Endothelial cell (in vitro differentiated cells): ENCODE results near the gene USP2. TPM values are rescaled to one million over a fixed set of nuclear protein-coding genes. Genes with fewer than 3 reads are reported as not detected.

Experiments used
- DNase-seq: peaks from one replicate; pipeline ENCODE4 v3.0.0; 2021; ENCODE audit warnings: low spot score
- H3K27ac Mint-ChIP-seq: one replicate; pipeline ENCODE4 v1.8.0; 2021; ENCODE audit warnings: mixed read lengths, inconsistent platforms; ENCODE audit not compliant: unreplicated experiment
- H3K27me3 Mint-ChIP-seq: one replicate; pipeline ENCODE4 v1.8.0; 2021; ENCODE audit warnings: mild to moderate bottlenecking, moderate library complexity, mixed read lengths, inconsistent platforms; ENCODE audit not compliant: unreplicated experiment
- H3K36me3 Mint-ChIP-seq: one replicate; pipeline ENCODE4 v1.8.0; 2021; ENCODE audit warnings: mild to moderate bottlenecking, low read depth, mixed read lengths, inconsistent platforms; ENCODE audit not compliant: unreplicated experiment
- H3K4me1 Mint-ChIP-seq: one replicate; pipeline ENCODE4 v1.8.0; 2021; ENCODE audit warnings: mild to moderate bottlenecking, mixed read lengths, inconsistent platforms; ENCODE audit not compliant: unreplicated experiment
- H3K4me3 Mint-ChIP-seq: one replicate; pipeline ENCODE4 v1.8.0; 2021; ENCODE audit warnings: mild to moderate bottlenecking, mixed read lengths, inconsistent platforms; ENCODE audit not compliant: unreplicated experiment
- H3K9me3 Mint-ChIP-seq: one replicate; pipeline ENCODE4 v1.8.0; 2021; ENCODE audit warnings: mixed read lengths, inconsistent platforms; ENCODE audit not compliant: unreplicated experiment
- total RNA-seq: library from RNA; stranded (reverse); fragmentation: NEBNext Ultra II Directional; extraction: Animal tissue kit (Norgen Biotek cat#: 25700); gene quantifications from one replicate; pipeline ENCODE4 v1.2.1, GENCODE V29; 2021; ENCODE audit not compliant: unreplicated experiment
- TF ChIP-seq, protein P1 (sequence below): fragments of 200-600 bp; sonication (generic); IDR thresholded peaks from one replicate; pipeline ENCODE4 v1.5.0; 2021; ENCODE audit warnings: antibody characterized with exemption; ENCODE audit not compliant: unreplicated experiment

USP2 gene
- total RNA-seq, 1 donor from 2014 or later, result 1.5 TPM

DNA sequence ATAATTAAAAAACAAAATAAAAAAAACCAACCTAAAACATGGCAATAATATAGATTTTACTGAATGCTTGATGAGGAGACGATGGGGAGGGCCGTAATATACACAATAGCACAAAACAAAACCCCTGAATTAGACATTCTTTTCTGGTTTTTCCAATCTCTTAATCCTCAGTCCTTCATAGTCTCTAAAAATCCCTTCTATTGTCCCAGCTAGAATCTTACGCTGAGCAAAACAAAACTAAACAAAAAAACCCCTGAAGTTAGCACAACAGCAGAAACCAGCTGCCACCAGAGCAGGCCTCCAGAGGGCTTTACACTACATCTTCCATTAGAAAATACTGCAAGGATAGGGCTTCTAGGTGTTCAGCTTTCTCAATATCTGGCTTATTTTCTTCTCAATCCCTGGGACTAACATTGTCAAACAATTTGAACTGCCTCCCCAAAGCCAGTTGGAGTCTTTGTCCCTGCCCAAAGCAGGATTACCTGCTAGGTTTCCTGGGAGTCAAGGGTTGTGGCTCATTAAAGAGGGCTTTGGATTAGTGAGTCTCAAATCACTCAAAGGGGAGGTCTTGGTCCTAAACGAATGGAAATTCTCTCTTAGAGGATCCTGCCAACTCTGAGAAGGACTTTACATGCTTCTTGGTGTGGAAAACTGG is 49.3 kb downstream of the USP2 start:
- Mint-ChIP-seq H3K4me1 (peaks cover 19% of the 10 kb centered on the region), H3K27ac (no peak overlapping the region), H3K9me3 (no peaks in the 10 kb centered on the region), H3K27me3 (no peaks in the 10 kb centered on the region), H3K36me3 (no peaks in the 10 kb centered on the region), H3K4me3 (no peak overlapping the region)
- DNase-seq, result no peak
- TF ChIP-seq, protein P1, sequence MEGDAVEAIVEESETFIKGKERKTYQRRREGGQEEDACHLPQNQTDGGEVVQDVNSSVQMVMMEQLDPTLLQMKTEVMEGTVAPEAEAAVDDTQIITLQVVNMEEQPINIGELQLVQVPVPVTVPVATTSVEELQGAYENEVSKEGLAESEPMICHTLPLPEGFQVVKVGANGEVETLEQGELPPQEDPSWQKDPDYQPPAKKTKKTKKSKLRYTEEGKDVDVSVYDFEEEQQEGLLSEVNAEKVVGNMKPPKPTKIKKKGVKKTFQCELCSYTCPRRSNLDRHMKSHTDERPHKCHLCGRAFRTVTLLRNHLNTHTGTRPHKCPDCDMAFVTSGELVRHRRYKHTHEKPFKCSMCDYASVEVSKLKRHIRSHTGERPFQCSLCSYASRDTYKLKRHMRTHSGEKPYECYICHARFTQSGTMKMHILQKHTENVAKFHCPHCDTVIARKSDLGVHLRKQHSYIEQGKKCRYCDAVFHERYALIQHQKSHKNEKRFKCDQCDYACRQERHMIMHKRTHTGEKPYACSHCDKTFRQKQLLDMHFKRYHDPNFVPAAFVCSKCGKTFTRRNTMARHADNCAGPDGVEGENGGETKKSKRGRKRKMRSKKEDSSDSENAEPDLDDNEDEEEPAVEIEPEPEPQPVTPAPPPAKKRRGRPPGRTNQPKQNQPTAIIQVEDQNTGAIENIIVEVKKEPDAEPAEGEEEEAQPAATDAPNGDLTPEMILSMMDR, result no peak

DNA sequence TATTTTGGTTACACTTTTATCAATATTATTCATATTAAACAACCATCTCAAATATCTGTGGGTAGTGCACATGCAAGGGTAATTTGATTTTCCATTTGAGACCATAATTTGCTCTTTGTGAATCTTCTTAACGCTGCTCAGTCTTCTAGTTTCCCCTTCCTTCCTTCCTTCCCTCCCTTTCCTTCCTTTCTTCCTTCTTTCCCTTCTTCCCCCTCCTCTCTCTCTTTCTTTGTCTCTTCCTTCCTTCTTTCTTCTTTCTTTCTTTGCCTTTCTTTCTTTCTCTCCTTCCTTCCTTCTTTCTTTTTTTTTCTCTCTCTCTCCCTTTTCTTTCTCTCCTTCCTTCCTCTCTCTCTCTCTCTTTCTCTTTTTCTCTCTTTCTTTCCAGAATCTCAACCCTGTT is 51.3 kb downstream of the USP2 start:
- TF ChIP-seq, protein P1, result no peak
- H3K36me3 Mint-ChIP-seq, result no peaks in the 10 kb centered on the region
- no peak overlapping the region for H3K4me3 Mint-ChIP-seq
- no peak for DNase-seq
- H3K27ac Mint-ChIP-seq, result no peak overlapping the region
- H3K9me3 Mint-ChIP-seq, result no peaks in the 10 kb centered on the region
- no peaks in the 10 kb centered on the region for H3K27me3 Mint-ChIP-seq
- peaks cover 7% of the 10 kb centered on the region for H3K4me1 Mint-ChIP-seq

DNA sequence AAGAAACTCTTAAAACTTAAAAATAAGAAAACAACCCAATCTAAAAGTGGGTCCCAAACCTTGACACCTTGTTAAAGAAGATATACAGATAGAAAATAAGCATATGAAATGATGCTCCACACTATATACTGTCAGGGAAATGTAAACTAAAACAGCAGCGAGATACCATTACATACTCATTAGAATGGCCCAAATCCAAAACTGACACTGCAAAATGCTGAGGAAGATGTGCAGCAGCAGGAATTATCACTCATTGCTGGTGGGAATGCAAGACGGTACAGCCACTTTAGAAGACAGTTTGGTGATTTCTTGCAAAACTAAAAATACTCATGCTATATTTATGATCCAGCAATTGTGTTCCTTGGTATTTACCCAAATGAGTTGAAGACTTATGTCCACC is 52.2 kb downstream of the USP2 start:
- Mint-ChIP-seq H3K36me3 (no peaks in the 10 kb centered on the region), H3K27me3 (no peaks in the 10 kb centered on the region), H3K27ac (no peak overlapping the region), H3K4me1 (no peaks in the 10 kb centered on the region), H3K9me3 (no peaks in the 10 kb centered on the region), H3K4me3 (no peak overlapping the region)
- TF ChIP-seq, protein P1, result no peak
- no peak for DNase-seq

DNA sequence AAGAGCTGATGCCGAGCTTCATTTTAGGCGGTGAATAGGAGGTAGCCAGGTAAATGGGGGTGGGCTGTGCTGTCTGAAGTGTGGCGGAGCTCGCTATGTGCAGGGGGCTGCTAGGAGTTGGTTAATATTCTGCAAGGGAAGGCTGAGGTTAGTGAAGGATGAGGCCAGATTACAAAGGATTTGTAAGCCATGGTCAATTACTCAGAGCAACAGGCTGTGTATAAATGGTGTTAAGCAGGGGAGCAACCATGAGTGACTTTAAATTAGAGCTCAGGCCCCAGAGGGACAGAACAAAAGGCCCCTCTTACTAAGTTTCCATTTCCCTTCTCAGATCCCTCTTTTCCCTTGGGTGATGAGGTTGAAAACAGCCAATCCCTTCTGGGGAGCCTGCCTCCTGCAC is 57.3 kb downstream of the USP2 start:
- Mint-ChIP-seq H3K9me3 (no peaks in the 10 kb centered on the region), H3K4me3 (no peak overlapping the region), H3K4me1 (peaks cover 16% of the 10 kb centered on the region), H3K27ac (no peak overlapping the region), H3K27me3 (peaks cover 6% of the 10 kb centered on the region), H3K36me3 (no peaks in the 10 kb centered on the region)
- TF ChIP-seq, protein P1, result no peak
- no peak for DNase-seq

DNA sequence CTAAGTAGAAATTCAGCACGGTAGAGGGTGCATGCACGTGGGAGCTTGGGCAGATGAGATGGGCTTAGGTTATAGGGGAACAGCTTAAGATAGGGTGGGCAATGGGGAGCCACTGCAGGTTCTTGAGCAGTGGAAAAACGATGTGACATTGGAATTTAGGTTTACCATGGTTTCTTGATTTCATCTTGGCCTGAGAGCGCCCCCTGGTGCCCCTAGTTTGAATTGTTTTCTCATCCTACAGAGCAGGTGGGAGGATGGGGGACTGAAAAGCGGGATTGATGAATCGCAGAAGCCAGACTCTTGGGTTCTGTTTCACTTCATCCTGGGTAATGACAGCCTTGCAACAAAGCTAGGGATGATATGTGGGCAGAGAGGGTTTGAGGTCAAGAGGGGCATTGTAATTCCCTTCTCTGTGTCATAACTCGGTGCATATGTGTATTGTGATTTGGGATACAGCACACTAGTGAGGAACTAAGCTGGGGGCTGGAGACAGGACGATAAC is 57.9 kb downstream of the USP2 start:
- no peak overlapping the region for H3K4me3 Mint-ChIP-seq
- no peak overlapping the region for H3K27ac Mint-ChIP-seq
- H3K4me1 Mint-ChIP-seq, result peaks cover 22% of the 10 kb centered on the region
- DNase-seq, result peak; percentile 84
- H3K27me3 Mint-ChIP-seq, result peaks cover 7% of the 10 kb centered on the region
- no peaks in the 10 kb centered on the region for H3K9me3 Mint-ChIP-seq
- TF ChIP-seq, protein P1, result peak; percentile 85
- H3K36me3 Mint-ChIP-seq, result no peaks in the 10 kb centered on the region
